HEK293 (cell line): ENCODE measurements around the gene FAN1.

Experiments used
- CTCF ChIA-PET: fragments of 350-600 bp; formaldehyde crosslinking; extraction: SDS; loops from one replicate; lab custom pipeline; 2021; ENCODE audit warnings: antibody characterized with exemption; lab: Yijun Ruan, JAX
- POLR2A ChIA-PET: fragments of 300-600 bp; formaldehyde crosslinking; extraction: SDS; loops from one replicate; lab custom pipeline; 2020; ENCODE audit warnings: antibody characterized with exemption, inconsistent platforms; lab: Yijun Ruan, JAX
- H3K27ac ChIP-seq: fragments of 200-500 bp; sonication (Bioruptor generic); 2 replicates; pipeline ENCODE4 v1.5.1; 2014; ENCODE audit warnings: low read depth, low read length, control low read depth, inconsistent platforms; ENCODE audit errors: extremely low read depth
- H3K36me3 ChIP-seq, 2 experiments: fragments of 200-500 bp in 1 of 2; sonication (Bioruptor generic) in 1 of 2; 1 replicate in 1 of 2; 2 replicates in 1 of 2; pipeline ENCODE4 v1.5.1; 2014 to 2017; ENCODE audit warnings: inconsistent platforms in 2 of 2, low read length in 2 of 2; ENCODE audit not compliant: control insufficient read depth in 2 of 2, insufficient read depth in 1 of 2
- H3K4me1 ChIP-seq: fragments of 200-500 bp; sonication (Bioruptor generic); 2 replicates; pipeline ENCODE4 v1.5.1; 2014; ENCODE audit warnings: mild to moderate bottlenecking, low read length, inconsistent platforms; ENCODE audit not compliant: control insufficient read depth, insufficient read depth
- H3K4me3 ChIP-seq: 2 replicates; pipeline ENCODE4 v1.5.1; 2011; ENCODE audit warnings: low read depth, mild to moderate bottlenecking, control low read depth, low read length, moderate library complexity
- H3K9me3 ChIP-seq: fragments of 200-500 bp; sonication (Bioruptor generic); 2 replicates; pipeline ENCODE4 v1.5.1; 2014; ENCODE audit warnings: low read depth, low read length, inconsistent platforms; ENCODE audit not compliant: control insufficient read depth, insufficient read depth
- EGR2 ChIP-seq: fragments of 450-650 bp; formaldehyde crosslinking; IDR thresholded peaks from 2 replicates; pipeline ENCODE4 v1.5.1; 2016; ENCODE audit warnings: low read depth, missing biosample characterization, missing genetic modification characterization
- KLF10 ChIP-seq: fragments of 450-650 bp; IDR thresholded peaks from 2 replicates; pipeline ENCODE4 v1.5.1; 2018; ENCODE audit warnings: missing biosample characterization, mild to moderate bottlenecking, missing genetic modification characterization
- PRDM1 ChIP-seq: fragments of 450-650 bp; formaldehyde crosslinking; IDR thresholded peaks from 2 replicates; pipeline ENCODE4; 2016; ENCODE audit warnings: missing biosample characterization, missing genetic modification characterization
- SETDB1 ChIP-seq: IDR thresholded peaks from one replicate; pipeline ENCODE4 v1.6.1; 2017; ENCODE audit warnings: mild to moderate bottlenecking, low read length, moderate library complexity, mixed read lengths; ENCODE audit not compliant: insufficient read length
- YY2 ChIP-seq: fragments of 450-650 bp; formaldehyde crosslinking; IDR thresholded peaks from 2 replicates; pipeline ENCODE4 v1.5.1; 2016; ENCODE audit warnings: missing biosample characterization, missing genetic modification characterization
- ZFP37 ChIP-seq: fragments of 450-650 bp; formaldehyde crosslinking; IDR thresholded peaks from 2 replicates; pipeline ENCODE4 v1.5.1; 2016; ENCODE audit warnings: missing biosample characterization, missing genetic modification characterization
- ZNF274 ChIP-seq, 2 experiments: fragments of 200-500 bp in 1 of 2; fragments of 450-650 bp in 1 of 2; sonication (Bioruptor generic) in 1 of 2; formaldehyde crosslinking in 1 of 2; IDR thresholded peaks; 2 replicates each; pipeline versions ENCODE4 v1.5.1 to v1.6.1; 2014 to 2016; ENCODE audit warnings: borderline replicate concordance in 1 of 2, inconsistent platforms in 1 of 2, low read length in 1 of 2, missing biosample characterization in 1 of 2, missing genetic modification characterization in 1 of 2
- ZNF280C ChIP-seq: fragments of 450-650 bp; formaldehyde crosslinking; IDR thresholded peaks from 2 replicates; pipeline ENCODE4 v1.5.1; 2016; ENCODE audit warnings: missing biosample characterization, missing genetic modification characterization
- ZNF280D ChIP-seq: fragments of 450-650 bp; formaldehyde crosslinking; IDR thresholded peaks from 2 replicates; pipeline ENCODE4 v1.5.1; 2016; ENCODE audit warnings: missing biosample characterization, missing genetic modification characterization
- ZNF366 ChIP-seq: fragments of 450-650 bp; formaldehyde crosslinking; conservative IDR thresholded peaks from 2 replicates; pipeline ENCODE4 v1.5.1; 2016; ENCODE audit warnings: missing biosample characterization, missing genetic modification characterization
- ZNF37A ChIP-seq: fragments of 450-650 bp; IDR thresholded peaks from 2 replicates; pipeline ENCODE4 v1.5.1; 2018; ENCODE audit warnings: missing biosample characterization, missing genetic modification characterization
- ZNF394 ChIP-seq: fragments of 450-650 bp; formaldehyde crosslinking; IDR thresholded peaks from 2 replicates; pipeline ENCODE4 v1.5.1; 2016; ENCODE audit warnings: missing biosample characterization, missing genetic modification characterization, mild to moderate bottlenecking, moderate library complexity, borderline replicate concordance
- ZNF449 ChIP-seq: fragments of 450-650 bp; formaldehyde crosslinking; IDR thresholded peaks from 2 replicates; pipeline ENCODE4 v1.5.1; 2017; ENCODE audit warnings: missing biosample characterization, mild to moderate bottlenecking, missing genetic modification characterization, moderate library complexity
- ZNF48 ChIP-seq: fragments of 450-650 bp; formaldehyde crosslinking; IDR thresholded peaks from 2 replicates; pipeline ENCODE4 v1.5.1; 2016; ENCODE audit warnings: missing biosample characterization, missing genetic modification characterization
- ZNF514 ChIP-seq: fragments of 450-650 bp; formaldehyde crosslinking; IDR thresholded peaks from 2 replicates; pipeline ENCODE4 v1.5.1; 2016; ENCODE audit warnings: missing biosample characterization, missing genetic modification characterization
- ZNF600 ChIP-seq: fragments of 450-650 bp; formaldehyde crosslinking; IDR thresholded peaks from 2 replicates; pipeline ENCODE4 v1.5.1; 2016; ENCODE audit warnings: missing biosample characterization, missing genetic modification characterization
- ZNF777 ChIP-seq: fragments of 450-650 bp; formaldehyde crosslinking; IDR thresholded peaks from 2 replicates; pipeline ENCODE4 v1.5.1; 2017; ENCODE audit warnings: missing biosample characterization, missing genetic modification characterization, borderline replicate concordance
- ZNF792 ChIP-seq: fragments of 450-650 bp; formaldehyde crosslinking; IDR thresholded peaks from 2 replicates; pipeline ENCODE4 v1.5.1; 2016; ENCODE audit warnings: missing biosample characterization, missing genetic modification characterization
- ZSCAN18 ChIP-seq: fragments of 450-650 bp; formaldehyde crosslinking; IDR thresholded peaks from 2 replicates; pipeline ENCODE4 v1.5.1; 2016; ENCODE audit warnings: missing biosample characterization, missing genetic modification characterization

The FAN1 gene

DNA sequence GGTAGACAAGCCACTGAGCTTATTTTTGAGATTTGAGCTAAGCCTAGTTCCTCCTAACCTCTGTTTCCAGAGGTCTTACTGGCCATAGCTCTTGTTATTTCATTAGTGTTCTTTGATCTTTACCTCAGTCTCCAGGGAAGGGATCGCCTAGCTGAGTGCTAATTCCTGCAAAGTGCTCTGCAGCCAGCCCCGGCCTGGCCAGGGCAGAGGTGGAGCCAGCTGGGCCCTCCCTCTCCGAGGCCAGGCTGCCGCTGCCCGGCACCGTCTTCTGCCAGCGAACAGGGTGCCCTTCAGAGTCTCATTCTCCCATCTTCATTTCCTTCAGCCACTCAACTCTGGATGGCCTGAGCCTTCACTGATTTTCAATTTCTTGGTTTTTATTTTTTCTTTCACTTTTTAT is 19.7 kb downstream of the FAN1 start:
- no peak overlapping the region for H3K27ac ChIP-seq
- TF ChIP-seq ZSCAN18 (tag by site-specific recombination): no peak
- POLR2A ChIA-PET: no interaction called here

DNA sequence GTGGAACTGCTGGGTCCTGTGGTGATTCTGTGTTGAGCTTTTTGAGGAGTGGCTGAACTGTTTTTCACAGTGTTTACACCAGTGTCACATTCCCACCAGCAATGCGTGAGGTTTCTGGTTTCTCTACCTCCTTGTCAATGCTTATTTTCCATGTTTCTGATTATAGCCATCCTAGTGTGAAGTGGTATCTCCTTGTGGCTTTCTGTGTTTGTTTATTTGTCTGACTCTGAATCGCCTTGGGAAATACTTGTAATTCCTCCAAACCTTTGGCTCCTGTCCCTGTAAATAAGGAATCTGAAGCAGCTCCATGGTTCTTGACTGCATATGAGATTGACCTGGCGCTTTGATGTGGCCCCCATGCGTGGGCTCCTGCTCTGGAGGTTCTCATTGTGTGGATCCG is 20.6 kb downstream of the FAN1 start:
- Histone ChIP-seq H3K9me3 (no peaks in the 10 kb centered on the region), H3K4me3 (no peak overlapping the region), H3K27ac (no peak overlapping the region), H3K4me1 (no peaks in the 10 kb centered on the region), H3K36me3 (peaks cover 8 to 99% of the 10 kb centered on the region in 2 experiments)
- TF ChIP-seq ZNF600 (tag by site-specific recombination): no peak
- no peak for TF ChIP-seq ZNF48
- ChIA-PET CTCF (no interaction called here), POLR2A (no interaction called here)

More for the DNA sequence above, 19.7 kb downstream of the FAN1 start:
- Histone ChIP-seq H3K36me3 (peaks cover 8 to 95% of the 10 kb centered on the region in 2 experiments), H3K4me1 (no peaks in the 10 kb centered on the region), H3K9me3 (no peaks in the 10 kb centered on the region), H3K4me3 (no peak overlapping the region)
- CTCF ChIA-PET: no interaction called here

- Histone ChIP-seq H3K27ac (no peak overlapping the region), H3K9me3 (no peaks in the 10 kb centered on the region), H3K36me3 (peaks cover 6 to 94% of the 10 kb centered on the region in 2 experiments), H3K4me1 (no peaks in the 10 kb centered on the region), H3K4me3 (no peak overlapping the region)
- no peak for TF ChIP-seq ZFP37 (tag by site-specific recombination)
- no peak for TF ChIP-seq ZNF792 (tag by site-specific recombination)
- no peak for TF ChIP-seq ZNF280D (tag by site-specific recombination)
- TF ChIP-seq ZNF37A (tag by site-specific recombination): no peak
- TF ChIP-seq YY2 (tag by site-specific recombination): no peak
- no peak for TF ChIP-seq PRDM1 (tag by site-specific recombination)
- POLR2A ChIA-PET: no interaction called here
- CTCF ChIA-PET: no interaction called here
Measured at GRCh38 chr15:30925686-30926085, 22.0 kb downstream of the FAN1 start.

GRCh38 chr15:30926161-30926560 is 22.4 kb downstream of the FAN1 start:
- Histone ChIP-seq H3K4me1 (no peaks in the 10 kb centered on the region), H3K4me3 (no peak overlapping the region), H3K36me3 (peaks cover 4 to 92% of the 10 kb centered on the region in 2 experiments; a peak in 2 of 3 replicates), H3K27ac (no peak overlapping the region), H3K9me3 (no peaks in the 10 kb centered on the region)
- CTCF ChIA-PET: no interaction called here
- POLR2A ChIA-PET: no interaction called here
- TF ChIP-seq ZNF777 (tag by site-specific recombination) (no peak), ZNF394 (tag by site-specific recombination) (no peak), ZNF449 (tag by site-specific recombination) (no peak), ZNF366 (no peak), ZNF274 (IDR thresholded peaks at IDR 0.05; ENCODE audit: low read length) (no peak), ZNF274 (tag by site-specific recombination; IDR thresholded peaks at IDR 0.05; ENCODE audit: borderline replicate concordance) (no peak), KLF10 (tag by site-specific recombination) (no peak), ZNF280C (tag by site-specific recombination) (no peak), SETDB1 (no peak), EGR2 (tag by site-specific recombination) (no peak), ZNF514 (tag by site-specific recombination) (no peak)
